ENCODE results near the gene ADAMTS12. TPM values are rescaled to one million over a fixed set of nuclear protein-coding genes. Genes with fewer than 3 reads are reported as not detected.
A peak's percentile ranks its signal among the peaks of the same experiment; 100 is the strongest.

ADAMTS12 gene
- total RNA-seq, 1 donor from 2014 or later: 32.1 TPM

DNA sequence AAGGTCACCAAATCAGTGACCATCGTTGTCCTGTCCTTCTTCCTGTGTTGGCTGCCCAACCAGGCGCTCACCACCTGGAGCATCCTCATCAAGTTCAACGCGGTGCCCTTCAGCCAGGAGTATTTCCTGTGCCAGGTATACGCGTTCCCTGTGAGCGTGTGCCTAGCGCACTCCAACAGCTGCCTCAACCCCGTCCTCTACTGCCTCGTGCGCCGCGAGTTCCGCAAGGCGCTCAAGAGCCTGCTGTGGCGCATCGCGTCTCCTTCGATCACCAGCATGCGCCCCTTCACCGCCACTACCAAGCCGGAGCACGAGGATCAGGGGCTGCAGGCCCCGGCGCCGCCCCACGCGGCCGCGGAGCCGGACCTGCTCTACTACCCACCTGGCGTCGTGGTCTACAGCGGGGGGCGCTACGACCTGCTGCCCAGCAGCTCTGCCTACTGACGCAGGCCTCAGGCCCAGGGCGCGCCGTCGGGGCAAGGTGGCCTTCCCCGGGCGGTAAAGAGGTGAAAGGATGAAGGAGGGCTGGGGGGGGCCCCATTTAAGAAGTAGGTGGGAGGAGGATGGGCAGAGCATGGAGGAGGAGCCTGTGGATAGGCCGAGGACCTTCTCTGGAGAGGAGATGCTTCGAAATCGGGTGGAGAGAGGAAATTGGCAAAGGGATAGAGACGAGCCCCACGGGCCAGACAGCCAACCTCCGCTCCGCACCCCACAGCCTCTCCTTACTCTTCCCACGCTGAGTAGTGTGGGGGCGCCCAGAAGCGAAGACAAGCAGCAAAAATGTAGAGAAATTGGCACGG, 46.1 kb upstream of the ADAMTS12 start:
- peaks cover 5% of the 10 kb centered on the region for H3K4me1 Mint-ChIP-seq (ENCODE audit: unreplicated experiment)
- TF ChIP-seq, protein P1, sequence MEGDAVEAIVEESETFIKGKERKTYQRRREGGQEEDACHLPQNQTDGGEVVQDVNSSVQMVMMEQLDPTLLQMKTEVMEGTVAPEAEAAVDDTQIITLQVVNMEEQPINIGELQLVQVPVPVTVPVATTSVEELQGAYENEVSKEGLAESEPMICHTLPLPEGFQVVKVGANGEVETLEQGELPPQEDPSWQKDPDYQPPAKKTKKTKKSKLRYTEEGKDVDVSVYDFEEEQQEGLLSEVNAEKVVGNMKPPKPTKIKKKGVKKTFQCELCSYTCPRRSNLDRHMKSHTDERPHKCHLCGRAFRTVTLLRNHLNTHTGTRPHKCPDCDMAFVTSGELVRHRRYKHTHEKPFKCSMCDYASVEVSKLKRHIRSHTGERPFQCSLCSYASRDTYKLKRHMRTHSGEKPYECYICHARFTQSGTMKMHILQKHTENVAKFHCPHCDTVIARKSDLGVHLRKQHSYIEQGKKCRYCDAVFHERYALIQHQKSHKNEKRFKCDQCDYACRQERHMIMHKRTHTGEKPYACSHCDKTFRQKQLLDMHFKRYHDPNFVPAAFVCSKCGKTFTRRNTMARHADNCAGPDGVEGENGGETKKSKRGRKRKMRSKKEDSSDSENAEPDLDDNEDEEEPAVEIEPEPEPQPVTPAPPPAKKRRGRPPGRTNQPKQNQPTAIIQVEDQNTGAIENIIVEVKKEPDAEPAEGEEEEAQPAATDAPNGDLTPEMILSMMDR (conservative IDR thresholded peaks at IDR 0.05): no peak
- no peak overlapping the region for H3K27ac Mint-ChIP-seq
- DNase-seq (ENCODE audit: extremely low spot score, unreplicated experiment): no peak
- H3K9me3 Mint-ChIP-seq: no peaks in the 10 kb centered on the region
- no peaks in the 10 kb centered on the region for H3K36me3 Mint-ChIP-seq
- peaks cover 43% of the 10 kb centered on the region for H3K27me3 Mint-ChIP-seq
- H3K4me3 Mint-ChIP-seq: no peak overlapping the region

DNA sequence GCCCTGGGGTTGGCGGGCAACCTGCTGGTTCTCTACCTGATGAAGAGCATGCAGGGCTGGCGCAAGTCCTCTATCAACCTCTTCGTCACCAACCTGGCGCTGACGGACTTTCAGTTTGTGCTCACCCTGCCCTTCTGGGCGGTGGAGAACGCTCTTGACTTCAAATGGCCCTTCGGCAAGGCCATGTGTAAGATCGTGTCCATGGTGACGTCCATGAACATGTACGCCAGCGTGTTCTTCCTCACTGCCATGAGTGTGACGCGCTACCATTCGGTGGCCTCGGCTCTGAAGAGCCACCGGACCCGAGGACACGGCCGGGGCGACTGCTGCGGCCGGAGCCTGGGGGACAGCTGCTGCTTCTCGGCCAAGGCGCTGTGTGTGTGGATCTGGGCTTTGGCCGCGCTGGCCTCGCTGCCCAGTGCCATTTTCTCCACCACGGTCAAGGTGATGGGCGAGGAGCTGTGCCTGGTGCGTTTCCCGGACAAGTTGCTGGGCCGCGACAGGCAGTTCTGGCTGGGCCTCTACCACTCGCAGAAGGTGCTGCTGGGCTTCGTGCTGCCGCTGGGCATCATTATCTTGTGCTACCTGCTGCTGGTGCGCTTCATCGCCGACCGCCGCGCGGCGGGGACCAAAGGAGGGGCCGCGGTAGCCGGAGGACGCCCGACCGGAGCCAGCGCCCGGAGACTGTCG, 45.4 kb upstream of the ADAMTS12 start:
- Mint-ChIP-seq H3K36me3 (no peaks in the 10 kb centered on the region), H3K4me3 (no peak overlapping the region), H3K27me3 (peaks cover 39% of the 10 kb centered on the region), H3K27ac (no peak overlapping the region), H3K9me3 (no peaks in the 10 kb centered on the region), H3K4me1 (ENCODE audit: unreplicated experiment) (peaks cover 5% of the 10 kb centered on the region)
- DNase-seq (ENCODE audit: extremely low spot score, unreplicated experiment): no peak
- TF ChIP-seq, protein P1 (conservative IDR thresholded peaks at IDR 0.05): no peak

DNA sequence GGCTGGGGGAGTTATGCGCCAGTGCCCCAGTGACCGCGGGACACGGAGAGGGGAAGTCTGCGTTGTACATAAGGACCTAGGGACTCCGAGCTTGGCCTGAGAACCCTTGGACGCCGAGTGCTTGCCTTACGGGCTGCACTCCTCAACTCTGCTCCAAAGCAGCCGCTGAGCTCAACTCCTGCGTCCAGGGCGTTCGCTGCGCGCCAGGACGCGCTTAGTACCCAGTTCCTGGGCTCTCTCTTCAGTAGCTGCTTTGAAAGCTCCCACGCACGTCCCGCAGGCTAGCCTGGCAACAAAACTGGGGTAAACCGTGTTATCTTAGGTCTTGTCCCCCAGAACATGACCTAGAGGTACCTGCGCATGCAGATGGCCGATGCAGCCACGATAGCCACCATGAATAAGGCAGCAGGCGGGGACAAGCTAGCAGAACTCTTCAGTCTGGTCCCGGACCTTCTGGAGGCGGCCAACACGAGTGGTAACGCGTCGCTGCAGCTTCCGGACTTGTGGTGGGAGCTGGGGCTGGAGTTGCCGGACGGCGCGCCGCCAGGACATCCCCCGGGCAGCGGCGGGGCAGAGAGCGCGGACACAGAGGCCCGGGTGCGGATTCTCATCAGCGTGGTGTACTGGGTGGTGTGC, 44.7 kb upstream of the ADAMTS12 start, which contains the start of gene RXFP3:
RXFP3 (plus strand) TSS at position 6 of the 636 bp plus-strand sequence; CDS start at position 361, 355 bp downstream.
- Mint-ChIP-seq H3K9me3 (no peaks in the 10 kb centered on the region), H3K27me3 (peaks cover 34% of the 10 kb centered on the region), H3K27ac (no peak within 1 kb of the TSS), H3K4me1 (ENCODE audit: unreplicated experiment) (peaks cover 5% of the 10 kb centered on the region), H3K4me3 (peak within 1 kb of the TSS; percentile 86), H3K36me3 (no peaks in the 10 kb centered on the region)
- TF ChIP-seq, protein P1 (conservative IDR thresholded peaks at IDR 0.05): no peak
- DNase-seq (ENCODE audit: extremely low spot score, unreplicated experiment): no peak

DNA sequence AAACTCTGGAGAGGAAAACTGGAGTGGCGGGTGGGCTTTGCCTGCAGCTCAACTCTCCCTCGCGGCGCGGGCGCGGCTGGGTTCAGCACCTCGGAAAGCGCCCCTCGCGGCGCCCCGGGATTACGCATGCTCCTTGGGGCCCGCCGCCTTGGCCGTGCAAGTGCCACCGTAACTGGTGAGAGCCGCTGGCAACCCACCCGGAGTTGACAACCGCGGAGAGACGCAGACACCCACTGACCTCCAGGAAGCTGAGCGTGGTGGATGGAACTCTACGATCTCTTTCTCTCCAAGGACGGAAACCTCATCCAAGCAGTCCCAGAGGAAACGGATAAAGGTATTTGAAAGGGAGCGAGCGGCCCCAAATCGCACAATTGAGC, 44.2 kb upstream of the ADAMTS12 start:
- TF ChIP-seq, protein P1 (conservative IDR thresholded peaks at IDR 0.05): peak; percentile 65
- no peaks in the 10 kb centered on the region for H3K36me3 Mint-ChIP-seq
- H3K27ac Mint-ChIP-seq: no peak overlapping the region
- H3K4me1 Mint-ChIP-seq (ENCODE audit: unreplicated experiment): peaks cover 5% of the 10 kb centered on the region
- H3K9me3 Mint-ChIP-seq: no peaks in the 10 kb centered on the region
- peak; percentile 90 for DNase-seq (ENCODE audit: extremely low spot score, unreplicated experiment)
- H3K4me3 Mint-ChIP-seq: peak overlapping the region; percentile 86
- peaks cover 29% of the 10 kb centered on the region for H3K27me3 Mint-ChIP-seq

DNA sequence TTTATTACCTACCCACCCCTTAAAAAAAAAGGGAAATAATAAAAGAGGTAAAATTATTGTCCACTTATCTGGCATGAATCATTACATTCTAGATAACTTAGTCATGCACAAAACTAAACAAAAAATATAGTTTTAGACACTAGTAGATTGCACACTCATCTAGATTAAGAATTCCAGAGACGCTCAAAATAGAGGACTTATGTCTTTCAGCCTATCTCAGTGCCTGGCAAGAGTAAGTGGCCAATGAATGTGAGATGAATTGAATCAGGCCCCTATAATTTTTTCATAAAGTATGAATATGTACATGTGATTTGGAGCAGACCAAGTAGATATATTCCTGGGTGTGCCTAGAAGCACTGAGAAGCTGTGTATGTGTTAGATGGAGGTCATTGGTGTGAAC, 42.4 kb upstream of the ADAMTS12 start:
- Mint-ChIP-seq H3K4me3 (no peak overlapping the region), H3K4me1 (ENCODE audit: unreplicated experiment) (peaks cover 5% of the 10 kb centered on the region), H3K36me3 (no peaks in the 10 kb centered on the region), H3K27ac (no peak overlapping the region), H3K27me3 (peaks cover 22% of the 10 kb centered on the region), H3K9me3 (no peaks in the 10 kb centered on the region)
- DNase-seq (ENCODE audit: extremely low spot score, unreplicated experiment): no peak
- TF ChIP-seq, protein P1 (conservative IDR thresholded peaks at IDR 0.05): no peak

All from type B pancreatic cell (in vitro differentiated cells).